ENCODE results near the gene LENG8.
"Not testable (repeated sequence)": the region's sequence is repeated elsewhere in the genome, so short reads cannot be mapped to it uniquely, and the experiment has no call there.

The LENG8 gene

GRCh38 chr19:54502518-54503048 lies 53.6 kb downstream of the LENG8 start, which contains the start of gene LAIR2:
LAIR2 (plus strand) TSS chr19:54502831; CDS start chr19:54502919, 88 bp downstream.
- no peak for TF ChIP-seq Cebpa-rat (IDR thresholded peaks at IDR 0.05)
- no peaks in the 10 kb centered on the region for H3K36me3 ChIP-seq
- H3K27ac ChIP-seq, result peak within 1 kb of the TSS in 6 of 11 experiments; percentile 34 to 56 (median 46); a peak in 7 of 22 replicates
- H3K27me3 ChIP-seq, result peaks cover 0 to 32% (median 0%) of the 10 kb centered on the region in 11 experiments; a peak in 4 of 22 replicates
- H3K4me3 ChIP-seq, result peak within 1 kb of the TSS in 6 of 10 experiments; percentile 32 to 58 (median 46); a peak in 5 of 20 replicates
- H4K20me1 ChIP-seq, result no peaks in the 10 kb centered on the region
- H3K4me1 ChIP-seq, result peaks cover 15 to 58% (median 41%) of the 10 kb centered on the region in 10 experiments
- peak within 1 kb of the TSS in 10 of 11 experiments; percentile 19 to 73 (median 62); a peak in 18 of 22 replicates for H3K4me2 ChIP-seq
- peak within 1 kb of the TSS in 8 of 11 experiments; percentile 36 to 65 (median 57); a peak in 7 of 22 replicates for H3K9ac ChIP-seq
- H3K9me3 ChIP-seq (replicated peaks in 1 of 11), result no peaks in the 10 kb centered on the region; a peak in 1 of 22 replicates

- not testable (repeated sequence) for H3K4me3 ChIP-seq; H3K36me3 ChIP-seq; H3K27ac ChIP-seq; H3K9ac ChIP-seq; H3K9me3 ChIP-seq (replicated peaks in 1 of 11); H4K20me1 ChIP-seq
- peaks cover 26 to 48% (median 35%) of the 10 kb centered on the region in 10 experiments for H3K4me1 ChIP-seq
- H3K27me3 ChIP-seq, result peaks cover 0 to 18% (median 0%) of the 10 kb centered on the region in 11 experiments; a peak in 2 of 22 replicates
- peak overlapping the region in 4 of 11 experiments; percentile 46 to 68 (median 49); a peak in 4 of 22 replicates for H3K4me2 ChIP-seq
Observed at GRCh38 chr19:54505542-54505941, 56.5 kb downstream of the LENG8 start.

- TF ChIP-seq Cebpa-rat (IDR thresholded peaks at IDR 0.05), result no peak
- Histone ChIP-seq H3K27me3 (peaks cover 0 to 16% (median 0%) of the 10 kb centered on the region in 11 experiments; a peak in 2 of 22 replicates), H3K4me2 (peak overlapping the region; percentile 36 to 68 (median 51))
Observed at GRCh38 chr19:54506079-54506478, 57.1 kb downstream of the LENG8 start.

GRCh38 chr19:54507038-54507717 lies 58.2 kb downstream of the LENG8 start:
- Histone ChIP-seq H3K4me2 (peak overlapping the region; percentile 48 to 73 (median 58)), H3K27me3 (peaks cover 0 to 16% (median 0%) of the 10 kb centered on the region in 11 experiments; a peak in 2 of 22 replicates), H3K4me1 (peaks cover 26 to 46% (median 35%) of the 10 kb centered on the region in 10 experiments), H3K27ac (peak overlapping the region in 2 of 11 experiments; percentile 13 to 27; a peak in 1 of 22 replicates)
- H4K20me1 ChIP-seq; H3K9me3 ChIP-seq (replicated peaks in 1 of 11); H3K36me3 ChIP-seq; H3K9ac ChIP-seq; H3K4me3 ChIP-seq: not testable (repeated sequence)

More at GRCh38 chr19:54506079-54506478, 57.1 kb downstream of the LENG8 start:
- H3K4me1 ChIP-seq, result peaks cover 26 to 48% (median 35%) of the 10 kb centered on the region in 10 experiments
- H3K4me3 ChIP-seq, result no peak overlapping the region
- H3K9ac ChIP-seq, result no peak overlapping the region
- H3K9me3 ChIP-seq (replicated peaks in 1 of 11), result no peaks in the 10 kb centered on the region; a peak in 1 of 22 replicates
- H3K27ac ChIP-seq, result no peak overlapping the region
- H3K36me3 ChIP-seq, result no peaks in the 10 kb centered on the region
- no peaks in the 10 kb centered on the region for H4K20me1 ChIP-seq

GRCh38 chr19:54507824-54508223 lies 58.8 kb downstream of the LENG8 start:
- no peaks in the 10 kb centered on the region for H4K20me1 ChIP-seq
- TF ChIP-seq Cebpa-rat (IDR thresholded peaks at IDR 0.05), result no peak
- H3K27me3 ChIP-seq, result peaks cover 0 to 13% (median 0%) of the 10 kb centered on the region in 11 experiments; a peak in 2 of 22 replicates
- H3K36me3 ChIP-seq, result no peaks in the 10 kb centered on the region
- H3K27ac ChIP-seq, result peak overlapping the region in 1 of 11 experiments; percentile 27; a peak in 1 of 22 replicates
- H3K4me3 ChIP-seq, result no peak overlapping the region
- H3K4me1 ChIP-seq, result peaks cover 26 to 40% (median 31%) of the 10 kb centered on the region in 10 experiments
- H3K9me3 ChIP-seq (replicated peaks in 1 of 11), result no peaks in the 10 kb centered on the region; a peak in 1 of 22 replicates
- no peak overlapping the region for H3K9ac ChIP-seq
- H3K4me2 ChIP-seq, result peak overlapping the region; percentile 48 to 73 (median 58)

GRCh38 chr19:54508487-54508886 lies 59.5 kb downstream of the LENG8 start:
- H4K20me1 ChIP-seq; H3K36me3 ChIP-seq; H3K9me3 ChIP-seq (replicated peaks in 1 of 11); H3K4me3 ChIP-seq: not testable (repeated sequence)
- Histone ChIP-seq H3K4me2 (peak overlapping the region; percentile 44 to 73 (median 58); a peak in 20 of 22 replicates), H3K27ac (peak overlapping the region in 2 of 11 experiments; percentile 38 to 50; a peak in 2 of 22 replicates), H3K4me1 (peaks cover 25 to 35% (median 28%) of the 10 kb centered on the region in 10 experiments), H3K27me3 (peaks cover 0 to 10% (median 0%) of the 10 kb centered on the region in 11 experiments; a peak in 2 of 22 replicates), H3K9ac (peak overlapping the region in 1 of 11 experiments; percentile 40; a peak in 1 of 22 replicates)

GRCh38 chr19:54509200-54509940 lies 60.4 kb downstream of the LENG8 start:
- H3K9me3 ChIP-seq (replicated peaks in 1 of 11); H3K4me2 ChIP-seq; H3K36me3 ChIP-seq; H4K20me1 ChIP-seq; H3K9ac ChIP-seq; H3K4me3 ChIP-seq; H3K27ac ChIP-seq: not testable (repeated sequence)
- H3K27me3 ChIP-seq, result peaks cover 0 to 11% (median 0%) of the 10 kb centered on the region in 11 experiments; a peak in 2 of 22 replicates
- peaks cover 25 to 35% (median 28%) of the 10 kb centered on the region in 10 experiments for H3K4me1 ChIP-seq

Measured in BLaER1 treated with 17β-estradiol and CSF1 and Interleukin-3, amounts not matched to agents 10 nM and 100 nM (cell line).